Measurements from ENCODE around the gene TEAD2.
"Not testable (repeated sequence)": the region's sequence is repeated elsewhere in the genome, so short reads cannot be mapped to it uniquely, and the experiment has no call there.

The TEAD2 gene

DNA sequence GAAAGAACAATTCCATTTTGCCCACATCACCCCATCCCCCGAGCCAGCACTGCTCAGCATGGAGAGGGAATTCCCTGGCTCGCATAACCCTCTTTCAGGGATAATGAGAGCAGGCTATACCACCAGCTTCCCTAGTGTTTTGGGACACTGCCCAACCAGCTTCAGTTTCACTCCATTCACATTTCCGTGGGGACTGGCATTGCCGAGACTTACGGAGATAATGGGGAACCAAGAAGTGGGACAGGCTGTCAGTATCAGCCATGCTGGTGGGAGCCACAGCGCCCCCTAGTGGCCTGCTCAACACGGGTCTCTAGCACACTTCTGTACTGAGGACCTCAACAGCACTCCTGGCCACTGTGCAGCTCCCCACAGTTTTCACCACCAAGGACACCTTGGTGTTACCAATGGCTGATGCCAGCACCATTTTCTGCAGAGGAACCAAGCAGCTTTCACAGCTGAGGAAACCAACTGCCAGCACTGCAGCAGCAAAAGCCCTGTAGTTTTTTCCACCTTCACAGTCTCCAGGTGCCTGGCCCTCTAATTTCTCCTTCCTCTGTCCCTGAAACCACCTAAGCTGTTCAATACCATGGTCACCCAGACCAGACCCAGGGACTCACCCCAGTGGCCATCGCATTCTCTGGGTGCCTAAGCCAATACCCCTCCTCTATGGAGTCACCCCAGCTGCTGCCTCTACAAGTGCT, 60.9 kb downstream of the TEAD2 start:
- 41% methylated on average over 7 of the region's 8 CpGs for WGBS (ENCODE audit: insufficient coverage)
- Histone ChIP-seq H3K4me3 (ENCODE audit: control insufficient read depth in 1 of 7, extremely low read depth in 1 of 7, insufficient read depth in 4 of 7, low read depth in 2 of 7, low read length in 6 of 7) (peak overlapping the region in 3 of 7 experiments; percentile 36 to 73 (median 43)), H3K4me1 (ENCODE audit: control extremely low read depth in 1 of 4, control insufficient read depth in 4 of 4, insufficient read depth in 4 of 4, low read length in 3 of 4) (peaks cover 0 to 4% (median 0%) of the 10 kb centered on the region in 4 experiments), H3K9me3 (ENCODE audit: control extremely low read depth in 1 of 5, control insufficient read depth in 4 of 5, insufficient read depth in 2 of 5, low read depth in 1 of 5, low read length in 4 of 5) (no peaks in the 10 kb centered on the region), H3K36me3 (ENCODE audit: control insufficient read depth in 4 of 4, insufficient read depth in 4 of 4, low read length in 3 of 4) (no peaks in the 10 kb centered on the region), H3K27me3 (replicated peaks in 2 of 5; ENCODE audit: control insufficient read depth in 4 of 5, insufficient read depth in 5 of 5, low read length in 4 of 5) (no peaks in the 10 kb centered on the region), H3K27ac (ENCODE audit: insufficient read depth in 1 of 2, low read depth in 1 of 2, low read length in 2 of 2, poor library complexity in 1 of 2, severe bottlenecking in 2 of 2) (no peak overlapping the region)
- peak; percentile 77 to 86 (median 80) for DNase-seq
- ChIA-PET POLR2A (interaction anchor here (0.6 kb wide), 1 partner anchor 13 kb away, joined by 6 read pairs; no protein-coding TSS in a partner anchor), CTCF (interaction anchor here (0.6 to 3.0 kb wide), 24 partner anchors 8 to 1179 kb away, joined by 3 to 16 read pairs (median 4); no protein-coding TSS in a partner anchor)

GRCh38 chr19:49298653-49299052, 63.6 kb downstream of the TEAD2 start:
- POLR2A ChIA-PET; CTCF ChIA-PET; H3K27me3 ChIP-seq (replicated peaks in 2 of 5; ENCODE audit: control insufficient read depth in 4 of 5, insufficient read depth in 5 of 5, low read length in 4 of 5); H3K36me3 ChIP-seq (ENCODE audit: control insufficient read depth in 4 of 4, insufficient read depth in 4 of 4, low read length in 3 of 4); H3K9me3 ChIP-seq (ENCODE audit: control extremely low read depth in 1 of 5, control insufficient read depth in 4 of 5, insufficient read depth in 2 of 5, low read depth in 1 of 5, low read length in 4 of 5); H3K27ac ChIP-seq (ENCODE audit: insufficient read depth in 1 of 2, low read depth in 1 of 2, low read length in 2 of 2, poor library complexity in 1 of 2, severe bottlenecking in 2 of 2); H3K4me1 ChIP-seq (ENCODE audit: control extremely low read depth in 1 of 4, control insufficient read depth in 4 of 4, insufficient read depth in 4 of 4, low read length in 3 of 4); DNase-seq; H3K4me3 ChIP-seq (ENCODE audit: control insufficient read depth in 1 of 7, extremely low read depth in 1 of 7, insufficient read depth in 4 of 7, low read depth in 2 of 7, low read length in 6 of 7): not testable (repeated sequence)
- WGBS (ENCODE audit: insufficient coverage): 100% methylated on average over 1 of the region's 3 CpGs

GRCh38 chr19:49297403-49297802, 64.8 kb downstream of the TEAD2 start:
- WGBS (ENCODE audit: insufficient coverage): no CpG with 5 or more reads among the region's 3 CpGs

DNA sequence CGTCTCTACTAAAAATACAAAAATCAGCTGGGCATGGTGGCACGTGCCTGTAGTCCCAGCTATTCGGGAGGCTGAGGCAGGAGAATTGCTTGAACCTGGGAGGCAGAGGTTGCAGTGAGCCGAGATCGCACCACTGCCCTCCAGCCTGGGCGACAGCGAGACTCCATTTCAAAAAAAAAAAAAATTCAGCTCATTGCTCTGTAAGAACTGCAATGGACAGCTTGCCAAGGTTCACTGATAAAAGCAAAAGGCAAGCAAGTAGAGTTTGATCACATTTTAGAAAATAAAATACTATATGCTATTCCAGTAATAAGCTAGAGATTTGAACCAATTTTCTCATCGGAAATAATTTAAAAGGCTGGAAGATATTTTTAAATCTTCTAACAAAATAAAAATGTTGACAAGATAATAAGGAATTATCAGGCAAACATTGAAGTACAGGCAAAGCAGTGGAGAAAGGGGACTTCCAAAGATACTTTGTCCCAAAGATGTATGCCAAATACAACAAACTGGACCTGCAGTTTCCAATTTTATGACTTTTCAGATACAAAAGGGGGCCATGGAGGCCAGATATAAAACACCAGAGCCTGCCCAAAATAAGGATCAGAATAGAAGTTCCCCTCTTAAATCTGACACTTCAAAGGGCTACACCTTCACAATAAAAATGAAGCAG, 66.9 kb downstream of the TEAD2 start:
- ChIA-PET CTCF (interaction anchor here (1.0 to 1.3 kb wide), 2 partner anchors 10 to 21 kb away, joined by 3 to 4 read pairs; no protein-coding TSS in a partner anchor), POLR2A (interaction anchor here (0.6 kb wide), 1 partner anchor 636 kb away, joined by 4 read pairs; no protein-coding TSS in a partner anchor)
- Histone ChIP-seq H3K4me3 (ENCODE audit: control insufficient read depth in 1 of 7, extremely low read depth in 1 of 7, insufficient read depth in 4 of 7, low read depth in 2 of 7, low read length in 6 of 7) (no peak overlapping the region), H3K4me1 (ENCODE audit: control extremely low read depth in 1 of 4, control insufficient read depth in 4 of 4, insufficient read depth in 4 of 4, low read length in 3 of 4) (no peaks in the 10 kb centered on the region), H3K27me3 (replicated peaks in 2 of 5; ENCODE audit: control insufficient read depth in 4 of 5, insufficient read depth in 5 of 5, low read length in 4 of 5) (no peaks in the 10 kb centered on the region), H3K36me3 (ENCODE audit: control insufficient read depth in 4 of 4, insufficient read depth in 4 of 4, low read length in 3 of 4) (no peaks in the 10 kb centered on the region), H3K9me3 (ENCODE audit: control extremely low read depth in 1 of 5, control insufficient read depth in 4 of 5, insufficient read depth in 2 of 5, low read depth in 1 of 5, low read length in 4 of 5) (no peaks in the 10 kb centered on the region), H3K27ac (ENCODE audit: insufficient read depth in 1 of 2, low read depth in 1 of 2, low read length in 2 of 2, poor library complexity in 1 of 2, severe bottlenecking in 2 of 2) (no peak overlapping the region)
- no peak for DNase-seq
- 94% methylated on average over 3 of the region's 8 CpGs for WGBS (ENCODE audit: insufficient coverage)

More at GRCh38 chr19:49297403-49297802, 64.8 kb downstream of the TEAD2 start:
- POLR2A ChIA-PET: no interaction called here
- Histone ChIP-seq H3K4me1 (ENCODE audit: control extremely low read depth in 1 of 4, control insufficient read depth in 4 of 4, insufficient read depth in 4 of 4, low read length in 3 of 4) (peaks cover 0 to 4% (median 0%) of the 10 kb centered on the region in 4 experiments), H3K9me3 (ENCODE audit: control extremely low read depth in 1 of 5, control insufficient read depth in 4 of 5, insufficient read depth in 2 of 5, low read depth in 1 of 5, low read length in 4 of 5) (no peaks in the 10 kb centered on the region), H3K36me3 (ENCODE audit: control insufficient read depth in 4 of 4, insufficient read depth in 4 of 4, low read length in 3 of 4) (no peaks in the 10 kb centered on the region), H3K4me3 (ENCODE audit: control insufficient read depth in 1 of 7, extremely low read depth in 1 of 7, insufficient read depth in 4 of 7, low read depth in 2 of 7, low read length in 6 of 7) (no peak overlapping the region), H3K27me3 (replicated peaks in 2 of 5; ENCODE audit: control insufficient read depth in 4 of 5, insufficient read depth in 5 of 5, low read length in 4 of 5) (no peaks in the 10 kb centered on the region), H3K27ac (ENCODE audit: insufficient read depth in 1 of 2, low read depth in 1 of 2, low read length in 2 of 2, poor library complexity in 1 of 2, severe bottlenecking in 2 of 2) (no peak overlapping the region)
- no peak for DNase-seq
- CTCF ChIA-PET: interaction anchor here (1.4 kb wide), 1 partner anchor 71 kb away, joined by 3 read pairs; no protein-coding TSS in a partner anchor

DNA sequence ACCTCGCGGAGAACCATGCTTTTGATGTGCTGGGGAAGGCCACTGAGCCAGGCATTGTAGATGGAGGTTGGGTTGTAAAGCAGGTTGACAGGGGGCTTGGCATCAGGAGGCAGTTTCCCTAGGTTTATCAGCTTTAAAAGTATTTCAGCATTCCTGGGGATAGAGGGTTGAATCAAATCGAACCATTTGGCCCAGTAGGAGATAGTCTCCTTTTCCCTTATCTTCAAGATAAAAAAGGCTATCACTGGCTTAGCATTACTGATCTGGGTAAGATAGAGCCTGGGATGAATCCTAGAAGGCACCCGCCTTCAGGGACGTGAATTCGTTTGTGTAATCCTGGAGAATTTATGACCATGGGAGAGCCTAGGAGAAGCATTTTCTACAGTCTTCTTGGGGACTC, 67.8 kb downstream of the TEAD2 start:
- H3K27me3 ChIP-seq (replicated peaks in 2 of 5; ENCODE audit: control insufficient read depth in 4 of 5, insufficient read depth in 5 of 5, low read length in 4 of 5): no peaks in the 10 kb centered on the region
- no peaks in the 10 kb centered on the region for H3K36me3 ChIP-seq (ENCODE audit: control insufficient read depth in 4 of 4, insufficient read depth in 4 of 4, low read length in 3 of 4)
- no peak overlapping the region for H3K4me3 ChIP-seq (ENCODE audit: control insufficient read depth in 1 of 7, extremely low read depth in 1 of 7, insufficient read depth in 4 of 7, low read depth in 2 of 7, low read length in 6 of 7)
- no peaks in the 10 kb centered on the region for H3K9me3 ChIP-seq (ENCODE audit: control extremely low read depth in 1 of 5, control insufficient read depth in 4 of 5, insufficient read depth in 2 of 5, low read depth in 1 of 5, low read length in 4 of 5)
- no peak overlapping the region for H3K27ac ChIP-seq (ENCODE audit: insufficient read depth in 1 of 2, low read depth in 1 of 2, low read length in 2 of 2, poor library complexity in 1 of 2, severe bottlenecking in 2 of 2)
- H3K4me1 ChIP-seq (ENCODE audit: control extremely low read depth in 1 of 4, control insufficient read depth in 4 of 4, insufficient read depth in 4 of 4, low read length in 3 of 4): no peaks in the 10 kb centered on the region
- WGBS (ENCODE audit: insufficient coverage): 95% methylated on average over 6 of the region's 6 CpGs
- CTCF ChIA-PET: interaction anchor here (1.3 kb wide), 1 partner anchor 10 kb away, joined by 3 read pairs; no protein-coding TSS in a partner anchor
- POLR2A ChIA-PET: no interaction called here
- no peak for DNase-seq

Data from common myeloid progenitor, CD34-positive (primary cell).